Stimulated activated effector memory CD8-positive, alpha-beta T cell treated with anti-CD3 and anti-CD28 coated beads, Interleukin-12 subunit alpha, Interleukin-12 subunit beta, amount 100 ng/mL, for 72 hours (primary cell): Measurements from ENCODE around the gene WWC2.
"Not testable (repeated sequence)": the region's sequence is repeated elsewhere in the genome, so short reads cannot be mapped to it uniquely, and the experiment has no call there.

Source experiments
- ATAC-seq: fragments of 150-1000 bp; cut with Tn5 transposase; 2 replicates; pipeline ENCODE4 v1.10.0; 2021
- DNase-seq, 2 donors: peaks; one replicate each; pipeline ENCODE4 v3.0.0; 2021 to 2022; ENCODE audit warnings: low spot score in 2 of 2
- H3K27ac Mint-ChIP-seq: one replicate; pipeline ENCODE4 v1.8.0; 2022; ENCODE audit warnings: mild to moderate bottlenecking, mixed read lengths
- H3K36me3 Mint-ChIP-seq: one replicate; pipeline ENCODE4 v1.8.0; 2022; ENCODE audit warnings: mild to moderate bottlenecking, mixed read lengths
- H3K4me1 Mint-ChIP-seq: one replicate; pipeline ENCODE4 v1.8.0; 2022; ENCODE audit warnings: mixed read lengths
- H3K4me3 Mint-ChIP-seq: one replicate; pipeline ENCODE4 v1.8.0; 2022; ENCODE audit warnings: mild to moderate bottlenecking, mixed read lengths
- H3K9me3 Mint-ChIP-seq: one replicate; pipeline ENCODE4 v1.8.0; 2022; ENCODE audit warnings: mixed read lengths

WWC2 gene

GRCh38 chr4:183146478-183146877 is 47.4 kb downstream of the WWC2 start:
- Mint-ChIP-seq H3K4me1 (no peaks in the 10 kb centered on the region), H3K36me3 (no peaks in the 10 kb centered on the region), H3K4me3 (no peak overlapping the region), H3K27ac (no peak overlapping the region), H3K9me3 (no peaks in the 10 kb centered on the region)
- ATAC-seq (no peak), DNase-seq (no peak)

GRCh38 chr4:183147196-183147595 is 48.1 kb downstream of the WWC2 start:
- Mint-ChIP-seq H3K9me3 (no peaks in the 10 kb centered on the region), H3K36me3 (no peaks in the 10 kb centered on the region), H3K27ac (no peak overlapping the region), H3K4me3 (no peak overlapping the region), H3K4me1 (no peaks in the 10 kb centered on the region)
- ATAC-seq, result no peak
- DNase-seq, result no peak

DNA sequence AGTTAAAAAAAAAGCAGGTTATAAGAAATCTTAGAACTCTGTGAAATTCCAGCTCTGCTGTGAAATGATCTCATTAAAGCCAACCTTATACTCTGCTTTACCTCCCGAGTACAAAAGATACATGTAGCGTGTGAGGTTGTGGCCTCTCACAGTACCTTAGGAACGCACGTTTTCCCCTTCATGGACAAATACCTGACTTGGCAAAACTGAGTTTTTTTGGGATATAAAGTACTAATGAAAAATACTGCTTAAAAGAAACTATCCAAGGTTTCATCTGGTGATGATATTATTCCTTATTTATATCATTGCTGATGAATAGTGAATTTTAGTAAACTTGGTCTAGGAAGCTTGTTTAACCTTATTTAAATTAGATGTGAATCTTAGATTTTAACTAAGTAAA is 48.9 kb downstream of the WWC2 start:
- Mint-ChIP-seq H3K4me3 (no peak overlapping the region), H3K27ac (no peak overlapping the region), H3K4me1 (no peaks in the 10 kb centered on the region), H3K9me3 (no peaks in the 10 kb centered on the region), H3K36me3 (no peaks in the 10 kb centered on the region)
- DNase-seq (no peak), ATAC-seq (no peak)

DNA sequence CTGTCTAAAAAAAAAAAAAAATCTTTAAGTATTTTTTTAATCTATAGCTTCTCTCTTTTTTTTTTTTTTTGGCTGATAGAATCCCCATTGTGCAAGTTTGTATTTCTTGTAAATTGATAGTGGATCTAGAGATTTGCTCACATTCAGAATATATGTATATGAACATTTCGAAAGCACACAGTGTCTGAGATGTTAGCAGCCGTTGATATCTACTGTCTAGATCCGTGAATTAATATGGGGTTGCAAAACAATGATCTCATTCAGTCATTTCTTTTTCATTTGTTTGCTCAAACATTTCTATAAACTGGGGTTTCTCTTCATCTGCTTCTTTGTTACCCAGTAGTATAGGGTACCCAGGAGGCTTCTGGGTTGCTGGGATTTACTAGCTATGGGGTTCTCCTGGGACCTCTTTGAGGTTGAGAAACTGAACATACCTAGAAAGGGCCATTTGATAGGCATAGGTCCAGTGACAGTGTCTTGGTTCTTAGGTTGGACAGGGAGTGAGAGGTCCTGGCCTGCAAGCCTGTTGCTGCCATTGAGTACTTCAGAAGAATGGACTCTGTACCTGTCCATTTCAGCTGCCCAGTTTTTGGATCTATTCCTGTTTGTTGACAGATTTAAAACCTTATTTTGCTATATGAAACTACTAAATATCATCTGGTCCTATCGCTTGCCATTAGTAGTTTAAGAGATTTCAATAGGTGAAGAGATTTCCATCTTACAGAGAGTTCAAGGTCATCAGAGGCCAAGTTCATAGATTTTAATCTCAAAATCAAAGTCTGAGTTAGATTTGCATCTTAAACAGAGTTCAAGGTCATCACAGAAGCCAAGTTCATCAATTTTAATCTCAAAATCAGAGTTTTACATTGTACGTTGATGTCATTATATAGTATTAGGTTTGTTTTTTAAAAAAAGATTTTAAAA is 50.8 kb downstream of the WWC2 start:
- Mint-ChIP-seq H3K4me1 (no peaks in the 10 kb centered on the region), H3K27ac (no peak overlapping the region), H3K36me3 (no peaks in the 10 kb centered on the region), H3K4me3 (no peak overlapping the region), H3K9me3 (no peaks in the 10 kb centered on the region)
- ATAC-seq, result no peak
- DNase-seq, result no peak

GRCh38 chr4:183150664-183151063 is 51.6 kb downstream of the WWC2 start:
- ATAC-seq, H3K4me3 Mint-ChIP-seq, DNase-seq, H3K36me3 Mint-ChIP-seq, H3K9me3 Mint-ChIP-seq, H3K27ac Mint-ChIP-seq, H3K4me1 Mint-ChIP-seq: not testable (repeated sequence)

- not testable (repeated sequence) for H3K4me3 Mint-ChIP-seq, DNase-seq, H3K36me3 Mint-ChIP-seq, H3K9me3 Mint-ChIP-seq, H3K4me1 Mint-ChIP-seq, ATAC-seq, H3K27ac Mint-ChIP-seq
Measured at GRCh38 chr4:183152232-183152631, 53.2 kb downstream of the WWC2 start.

DNA sequence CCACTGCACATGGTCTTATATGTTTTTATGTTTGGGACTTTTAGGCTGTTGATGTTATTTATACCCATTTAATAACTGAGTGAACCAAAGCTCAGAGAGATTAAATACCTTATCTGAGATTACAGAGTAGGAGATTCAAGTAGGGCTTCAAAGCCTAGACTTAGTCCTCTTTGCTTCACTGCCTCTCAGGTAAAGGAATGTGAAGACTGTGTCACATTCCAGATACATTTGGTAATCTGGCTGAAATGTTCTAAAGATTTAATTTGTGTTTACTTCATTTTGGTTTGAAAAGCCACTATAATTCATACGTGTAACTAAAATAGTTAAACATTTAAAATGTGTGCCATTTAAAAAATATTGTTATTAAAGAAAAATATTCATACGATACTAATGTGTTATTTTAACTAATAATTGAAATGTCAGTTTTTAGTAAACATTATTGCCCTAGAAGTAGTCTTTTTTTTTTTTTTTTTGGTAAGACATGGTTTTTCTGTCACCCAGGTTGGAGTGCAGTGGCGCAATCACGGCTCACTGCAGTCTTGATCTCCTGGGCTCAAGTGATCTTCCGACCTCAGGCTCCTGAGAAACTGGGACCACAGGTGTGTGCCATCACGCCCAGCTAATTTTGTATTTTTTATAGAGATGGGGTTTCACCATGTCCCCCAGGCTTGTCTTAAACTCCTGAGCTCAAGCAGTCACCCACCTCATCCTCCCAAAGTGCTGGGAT is 54.3 kb downstream of the WWC2 start:
- Mint-ChIP-seq H3K27ac (no peak overlapping the region), H3K4me1 (no peaks in the 10 kb centered on the region), H3K36me3 (no peaks in the 10 kb centered on the region), H3K4me3 (no peak overlapping the region), H3K9me3 (no peaks in the 10 kb centered on the region)
- ATAC-seq (no peak), DNase-seq (no peak)

DNA sequence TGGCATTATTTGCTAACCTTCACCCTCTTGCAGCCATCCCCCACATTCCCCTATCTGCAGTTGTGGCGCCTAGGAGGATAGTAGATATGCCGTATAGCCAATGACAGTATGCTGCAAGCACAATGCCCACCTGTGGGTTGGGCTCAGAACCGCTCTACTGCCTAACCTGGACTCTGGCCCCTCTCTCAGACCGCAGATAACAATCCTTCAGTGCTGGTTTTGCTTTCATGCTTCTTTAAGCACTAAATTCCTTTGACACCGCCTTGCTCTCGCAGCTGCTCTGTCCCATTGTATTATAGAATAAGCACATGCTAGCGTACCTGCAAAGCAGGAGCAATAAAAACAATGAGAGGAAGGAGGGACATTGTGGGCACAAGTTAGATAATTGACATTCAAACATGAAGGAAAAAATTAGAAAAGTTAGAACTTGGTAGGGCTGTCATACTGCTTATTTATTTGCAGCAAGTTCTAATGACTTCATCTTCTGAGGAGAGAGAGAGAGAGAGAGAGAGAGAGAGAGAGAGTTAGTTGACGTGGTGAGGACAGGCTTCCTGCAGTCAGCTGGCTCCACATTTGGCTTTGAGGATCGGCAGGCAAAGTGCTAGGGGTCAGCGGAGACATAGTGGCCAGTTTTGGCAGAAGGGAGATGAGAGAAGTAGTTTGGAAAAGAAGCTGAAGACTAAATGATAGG is 55.8 kb downstream of the WWC2 start:
- ATAC-seq, result no peak
- Mint-ChIP-seq H3K36me3 (no peaks in the 10 kb centered on the region), H3K4me1 (no peaks in the 10 kb centered on the region), H3K9me3 (no peaks in the 10 kb centered on the region), H3K27ac (no peak overlapping the region), H3K4me3 (no peak overlapping the region)
- DNase-seq, result no peak

DNA sequence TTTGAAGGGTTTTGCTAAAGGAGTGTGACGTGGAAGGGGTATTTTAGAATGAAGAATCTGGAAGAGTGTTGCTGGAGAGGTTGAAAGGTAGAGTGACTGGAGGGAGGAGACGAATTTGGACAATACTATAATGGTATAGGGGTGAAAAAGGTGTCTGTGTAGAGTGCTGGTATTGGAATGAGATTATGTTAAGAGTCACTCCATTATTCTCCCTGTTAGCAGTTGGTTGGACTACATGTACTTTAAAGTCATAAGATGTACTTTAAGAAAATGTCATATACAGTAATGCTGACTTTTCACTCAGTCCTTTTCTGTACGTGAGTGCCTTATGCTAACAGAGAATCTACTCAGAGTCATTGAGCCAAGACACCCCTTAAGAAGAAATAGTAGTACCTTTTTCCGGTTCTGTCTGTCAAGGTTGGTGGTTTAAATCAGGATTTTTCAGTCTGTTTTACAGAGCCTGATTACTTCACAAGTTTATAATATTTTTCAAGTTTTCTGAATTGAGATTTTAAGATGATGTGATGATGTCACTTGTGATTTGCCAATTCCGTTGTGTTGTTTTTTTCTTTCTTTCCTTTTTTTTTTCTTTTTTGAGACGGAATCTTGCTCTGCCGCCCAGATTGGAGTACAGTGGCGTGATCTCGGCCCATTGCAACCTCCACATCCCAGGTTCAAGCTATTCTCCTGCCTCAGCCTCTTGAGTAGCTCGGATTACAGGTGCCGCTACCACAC is 56.6 kb downstream of the WWC2 start:
- H3K27ac Mint-ChIP-seq, result no peak overlapping the region
- H3K4me3 Mint-ChIP-seq, result no peak overlapping the region
- no peaks in the 10 kb centered on the region for H3K4me1 Mint-ChIP-seq
- DNase-seq (no peak), ATAC-seq (no peak)
- H3K9me3 Mint-ChIP-seq, result no peaks in the 10 kb centered on the region
- no peaks in the 10 kb centered on the region for H3K36me3 Mint-ChIP-seq

DNA sequence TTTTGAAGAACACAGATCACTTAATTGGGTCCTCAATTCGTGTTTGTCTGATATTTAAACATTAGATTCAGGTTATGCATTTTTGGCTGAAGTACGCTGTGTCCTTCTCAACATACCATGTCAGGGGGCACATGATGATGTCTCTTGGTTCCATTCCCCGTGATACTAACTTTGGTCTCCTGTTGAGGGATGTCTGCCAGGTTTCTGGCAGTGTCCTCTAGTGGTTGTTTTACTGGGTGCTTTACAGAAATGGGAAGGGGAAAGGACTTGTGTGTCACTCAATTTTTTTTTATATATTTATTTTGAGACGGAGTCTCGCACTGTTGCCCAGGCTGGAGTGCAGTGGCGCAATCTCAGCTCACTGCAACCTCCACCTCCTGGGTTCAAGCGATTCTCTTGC is 58.2 kb downstream of the WWC2 start:
- no peak overlapping the region for H3K27ac Mint-ChIP-seq
- H3K9me3 Mint-ChIP-seq, result no peaks in the 10 kb centered on the region
- no peaks in the 10 kb centered on the region for H3K36me3 Mint-ChIP-seq
- ATAC-seq (no peak), DNase-seq (no peak)
- H3K4me3 Mint-ChIP-seq, result no peak overlapping the region
- H3K4me1 Mint-ChIP-seq, result no peaks in the 10 kb centered on the region

GRCh38 chr4:183158062-183158461 is 59.0 kb downstream of the WWC2 start:
- Mint-ChIP-seq H3K4me1 (no peaks in the 10 kb centered on the region), H3K9me3 (no peaks in the 10 kb centered on the region), H3K27ac (no peak overlapping the region), H3K4me3 (no peak overlapping the region), H3K36me3 (no peaks in the 10 kb centered on the region)
- ATAC-seq, result peak; percentile 36
- no peak for DNase-seq

GRCh38 chr4:183161630-183162029 is 62.6 kb downstream of the WWC2 start:
- DNase-seq (no peak), ATAC-seq (peak; percentile 75)
- Mint-ChIP-seq H3K9me3 (no peaks in the 10 kb centered on the region), H3K36me3 (no peaks in the 10 kb centered on the region), H3K4me3 (no peak overlapping the region), H3K4me1 (no peaks in the 10 kb centered on the region), H3K27ac (no peak overlapping the region)

GRCh38 chr4:183163135-183163534 is 64.1 kb downstream of the WWC2 start:
- Mint-ChIP-seq H3K9me3 (no peaks in the 10 kb centered on the region), H3K27ac (no peak overlapping the region), H3K4me3 (no peak overlapping the region), H3K4me1 (no peaks in the 10 kb centered on the region), H3K36me3 (no peaks in the 10 kb centered on the region)
- ATAC-seq (no peak), DNase-seq (no peak)

DNA sequence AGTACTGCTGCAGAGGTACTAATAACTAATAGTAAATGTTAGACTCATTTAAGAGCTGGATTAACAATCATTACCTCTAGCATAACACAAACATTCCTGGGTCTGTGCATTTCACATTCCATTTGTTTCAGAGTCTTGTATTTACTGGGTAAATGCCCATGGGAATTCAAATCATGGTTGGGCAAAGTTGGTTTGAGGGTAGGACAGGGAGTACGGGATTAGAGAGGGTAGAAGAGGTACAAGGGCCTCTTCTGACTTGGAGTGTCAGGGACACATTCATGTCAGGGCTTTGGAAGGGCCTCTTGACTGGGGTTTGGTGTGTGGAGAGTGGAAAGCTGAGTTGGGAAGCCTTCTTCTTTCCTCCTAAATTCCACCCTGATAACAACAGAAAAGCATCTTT is 65.9 kb downstream of the WWC2 start:
- no peaks in the 10 kb centered on the region for H3K36me3 Mint-ChIP-seq
- DNase-seq (no peak), ATAC-seq (no peak)
- H3K27ac Mint-ChIP-seq, result no peak overlapping the region
- no peaks in the 10 kb centered on the region for H3K9me3 Mint-ChIP-seq
- H3K4me1 Mint-ChIP-seq, result no peaks in the 10 kb centered on the region
- H3K4me3 Mint-ChIP-seq, result no peak overlapping the region

DNA sequence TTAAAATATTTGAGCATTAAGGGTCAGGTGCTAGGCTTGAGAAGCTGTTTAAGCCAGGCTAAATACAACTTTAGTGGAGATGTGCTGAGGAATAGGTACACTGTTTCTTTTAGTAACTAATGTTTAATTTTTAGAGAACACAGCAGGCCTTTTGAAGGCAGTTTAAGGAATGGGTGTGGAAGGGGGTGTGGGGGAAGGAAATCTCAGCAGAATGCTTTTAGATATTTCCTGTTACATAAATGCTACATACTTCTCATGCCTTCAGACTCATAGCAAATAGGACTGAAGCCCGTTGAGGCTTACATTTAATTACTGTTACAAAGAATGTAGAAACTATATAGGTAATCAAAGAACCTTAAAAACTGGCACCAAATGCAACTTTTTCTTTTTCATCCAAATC is 66.3 kb downstream of the WWC2 start:
- no peaks in the 10 kb centered on the region for H3K36me3 Mint-ChIP-seq
- no peak for ATAC-seq

More for the DNA sequence above, 66.3 kb downstream of the WWC2 start:
- Mint-ChIP-seq H3K9me3 (no peaks in the 10 kb centered on the region), H3K27ac (no peak overlapping the region), H3K4me3 (no peak overlapping the region), H3K4me1 (no peaks in the 10 kb centered on the region)
- no peak for DNase-seq
